NCI-H526 (cell line): ENCODE data around the gene LEKR1.
"Not testable (repeated sequence)": the region's sequence is repeated elsewhere in the genome, so short reads cannot be mapped to it uniquely, and the experiment has no call there.

ENCODE experiments used
- DNase-seq, 2 experiments: peaks; one replicate each; lab custom pipeline; 2025; lab: John Stamatoyannopoulos, UW

Gene LEKR1

DNA sequence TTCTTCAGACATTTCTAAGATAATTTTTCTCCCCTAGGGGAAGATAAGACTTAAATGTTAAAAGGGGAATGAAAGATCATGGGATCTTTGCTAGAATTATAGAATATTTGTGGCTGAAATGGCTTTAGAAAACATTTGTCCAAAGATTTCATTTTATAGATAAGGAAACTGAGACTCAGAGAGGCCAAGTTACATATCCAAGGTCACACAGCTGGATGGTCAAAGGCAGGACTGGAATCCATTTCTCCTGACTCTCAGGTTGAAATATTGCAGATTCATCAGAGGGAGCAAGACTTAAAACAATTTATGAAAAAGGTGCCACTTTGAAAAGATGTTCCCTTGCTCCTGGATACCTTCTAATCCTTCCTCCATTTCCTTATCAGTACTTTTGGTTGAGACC lies 19.5 kb upstream of the LEKR1 start:
- no peak for DNase-seq

GRCh38 chr3:156808025-156808424 lies 18.1 kb upstream of the LEKR1 start:
- no peak for DNase-seq

DNA sequence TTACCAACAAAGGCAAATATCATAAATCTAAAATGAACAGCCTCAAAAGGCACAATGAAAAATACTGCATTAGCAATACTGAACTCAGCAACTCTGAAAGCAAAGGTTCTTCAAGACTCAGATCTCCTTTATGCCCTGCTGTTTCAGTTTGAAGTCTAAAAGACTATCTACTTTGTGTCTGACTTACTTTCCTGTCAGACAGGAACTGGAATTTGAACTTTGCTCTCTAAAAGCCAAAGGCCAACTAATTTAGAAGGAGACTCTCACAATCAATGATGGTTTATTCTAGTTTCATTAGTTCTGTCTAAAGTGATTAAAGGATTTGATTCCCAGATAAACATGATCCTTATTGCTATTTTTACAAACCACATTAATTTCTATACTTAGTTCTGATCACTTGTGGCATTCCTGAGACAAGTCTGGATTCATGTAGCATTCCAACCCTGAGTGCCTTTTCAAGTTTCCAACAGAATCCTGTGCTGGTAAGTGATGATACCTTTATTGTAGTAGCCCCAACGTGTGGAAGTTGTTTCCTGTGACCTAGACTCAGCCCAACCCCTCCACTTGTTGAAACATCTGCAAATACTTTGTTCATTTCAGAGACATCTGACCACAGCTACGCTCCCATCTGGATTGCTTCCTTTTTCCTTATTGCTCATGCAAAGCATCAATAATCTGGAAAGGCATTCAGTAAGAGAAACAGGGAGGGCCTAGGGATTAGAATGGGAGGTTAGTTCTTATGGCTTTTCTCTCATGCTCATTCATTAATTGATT lies 14.9 kb upstream of the LEKR1 start:
- DNase-seq, result no peak

DNA sequence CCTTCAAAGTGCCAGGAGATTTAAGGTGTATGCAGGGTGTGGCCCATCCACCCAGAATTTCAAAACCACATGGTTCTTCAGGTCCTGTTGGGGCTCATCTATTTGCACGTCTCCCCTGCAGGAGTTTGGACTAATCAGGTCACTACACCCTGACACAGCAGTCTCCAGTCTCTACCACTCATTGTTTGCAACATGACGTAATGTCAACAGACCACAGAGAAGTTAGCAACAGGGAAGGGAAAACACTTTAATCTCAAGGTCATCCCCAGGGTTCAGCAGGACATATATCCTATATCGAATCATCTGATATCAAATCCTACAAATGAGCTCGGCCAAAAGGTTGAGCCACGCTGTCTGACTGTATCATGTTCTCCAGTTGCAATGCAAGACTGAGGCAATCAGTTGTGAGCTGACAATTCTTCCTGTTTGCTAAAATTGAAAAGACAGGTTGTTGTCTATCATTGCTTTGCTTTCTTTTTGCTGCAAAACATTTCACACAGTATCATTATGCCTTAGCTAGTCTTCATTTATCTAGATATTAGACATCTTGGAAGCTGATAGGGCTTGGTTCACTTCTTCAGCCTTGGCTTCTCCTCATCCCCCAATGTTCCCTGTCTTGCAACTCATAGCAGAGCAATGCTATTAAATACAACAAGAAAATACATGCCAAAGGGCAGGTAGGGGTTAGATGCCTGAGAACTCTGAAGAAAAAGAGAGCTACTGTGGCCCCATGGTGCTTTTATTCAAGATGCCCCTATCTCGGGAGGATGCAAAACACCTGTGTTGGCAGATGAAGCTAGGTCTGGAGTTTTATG lies 13.4 kb upstream of the LEKR1 start:
- no peak for DNase-seq

DNA sequence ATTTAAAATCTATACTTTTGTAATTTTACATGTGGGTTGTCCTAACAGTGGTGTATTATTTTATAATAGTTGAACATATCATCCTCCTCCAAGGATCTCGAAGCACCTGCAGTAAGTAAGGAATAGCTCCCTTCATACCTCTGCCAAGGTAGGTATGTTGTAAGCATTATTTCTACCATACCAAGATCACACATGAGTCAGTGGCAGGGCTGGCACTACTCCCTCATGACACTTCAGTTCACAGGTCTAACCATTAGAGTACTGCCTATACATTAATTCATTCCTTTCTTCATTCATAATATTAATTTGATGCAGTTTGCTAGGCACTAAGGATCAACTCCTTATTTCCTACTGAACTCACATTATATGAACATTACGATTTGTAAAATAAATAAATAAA lies 11.9 kb upstream of the LEKR1 start:
- DNase-seq, result no peak

DNA sequence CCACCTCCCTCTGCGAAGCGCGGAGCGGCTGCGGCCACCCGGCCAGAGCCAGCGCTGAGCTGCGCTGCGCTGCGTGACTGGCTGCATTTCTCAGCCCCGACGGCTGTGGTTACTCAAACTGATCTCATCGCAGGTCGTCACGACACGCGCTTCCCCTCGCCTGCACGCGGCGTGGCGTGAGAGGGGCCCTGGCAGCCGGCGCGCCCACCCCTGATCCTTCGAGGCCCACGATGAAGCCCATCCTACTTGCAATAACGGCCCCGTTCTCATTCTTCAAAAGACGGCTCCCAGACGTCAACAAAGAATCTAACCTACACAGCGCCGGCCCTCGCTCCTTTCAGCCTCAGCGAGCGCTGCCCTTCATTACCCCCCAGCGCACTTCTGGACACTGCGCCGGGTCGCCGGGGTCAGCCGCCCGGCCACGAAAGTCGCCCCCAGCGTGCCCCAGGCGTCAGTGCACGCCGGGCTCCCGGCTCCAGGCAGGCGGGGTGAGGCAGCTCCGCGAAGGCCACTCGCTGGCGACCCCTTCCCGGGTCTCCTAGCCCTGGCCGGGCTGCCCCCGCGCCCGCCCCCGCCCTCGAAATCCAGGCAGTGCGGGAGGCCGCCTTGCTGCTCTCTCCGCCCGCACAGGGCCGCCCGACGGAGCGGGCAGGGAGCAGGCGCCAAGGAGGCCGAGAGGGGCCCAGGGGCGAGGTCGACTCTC lies 9.9 kb upstream of the LEKR1 start:
- no peak for DNase-seq

DNA sequence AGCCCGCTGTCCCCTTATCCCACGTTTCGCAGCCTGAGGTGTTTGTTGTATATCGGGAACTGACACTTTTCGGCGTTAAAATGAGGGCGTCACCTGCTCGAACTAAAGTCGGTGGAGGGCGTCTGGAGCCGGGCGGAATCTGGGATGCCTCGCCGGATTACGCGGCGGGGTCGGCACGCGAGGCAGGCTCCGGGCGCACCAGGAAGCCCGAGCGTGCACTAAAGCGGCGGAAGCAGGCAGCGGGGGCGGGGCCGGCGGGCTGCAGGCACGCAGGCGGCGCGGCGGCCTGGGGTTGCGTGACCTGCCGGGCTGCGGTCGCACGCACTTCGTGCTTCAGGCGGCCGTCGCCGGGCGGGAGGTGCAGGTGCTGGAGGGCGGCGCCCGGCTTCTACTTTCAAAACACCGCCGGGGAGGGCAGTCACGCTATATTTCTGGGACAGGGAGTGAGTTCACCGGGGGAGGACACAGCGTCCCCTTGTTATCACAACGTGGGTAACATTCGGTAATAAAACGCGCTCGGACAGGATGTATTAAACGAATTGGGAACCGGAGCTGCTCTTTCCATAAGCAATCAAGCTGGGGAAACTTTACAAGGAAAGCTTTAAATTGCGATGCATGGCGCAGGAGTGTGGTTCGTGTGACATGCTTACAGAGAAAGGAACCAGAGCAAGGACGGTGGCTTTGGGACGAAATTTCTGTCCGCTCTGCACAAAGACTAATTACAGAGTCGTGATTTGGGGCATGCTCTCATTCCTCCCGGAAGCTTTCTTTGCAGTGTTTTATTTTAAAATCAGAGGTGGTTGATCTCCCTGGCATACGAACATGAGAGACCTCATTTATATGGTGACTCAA lies 9.1 kb upstream of the LEKR1 start:
- peak; percentile 56 to 84 for DNase-seq

- DNase-seq, result no peak
Observed at GRCh38 chr3:156817646-156818272, 8.4 kb upstream of the LEKR1 start.

DNA sequence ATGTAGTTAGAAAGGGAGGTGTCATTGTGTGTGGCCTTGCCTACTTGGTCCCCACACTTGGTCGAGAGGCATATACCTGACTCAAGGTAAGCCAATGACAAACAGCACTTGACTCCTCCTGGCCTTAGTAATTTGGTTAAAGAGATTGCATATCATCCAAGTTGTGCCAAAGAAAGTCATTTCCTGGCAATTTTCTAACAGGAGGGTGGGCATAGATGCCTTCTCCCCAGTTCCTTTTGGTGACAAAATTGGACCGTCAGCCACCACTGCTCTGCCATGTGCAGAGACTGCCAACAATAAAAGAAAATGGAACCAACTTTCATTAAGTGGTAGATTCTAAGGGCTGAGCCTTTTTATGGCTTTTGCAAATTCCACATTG lies 7.9 kb upstream of the LEKR1 start:
- no peak for DNase-seq

- DNase-seq, result no peak
Observed at GRCh38 chr3:156818890-156819289, 7.3 kb upstream of the LEKR1 start.

GRCh38 chr3:156819842-156820691 lies 6.1 kb upstream of the LEKR1 start:
- DNase-seq, result no peak

- DNase-seq, result no peak
Observed at GRCh38 chr3:156820692-156821080, 5.5 kb upstream of the LEKR1 start.

DNA sequence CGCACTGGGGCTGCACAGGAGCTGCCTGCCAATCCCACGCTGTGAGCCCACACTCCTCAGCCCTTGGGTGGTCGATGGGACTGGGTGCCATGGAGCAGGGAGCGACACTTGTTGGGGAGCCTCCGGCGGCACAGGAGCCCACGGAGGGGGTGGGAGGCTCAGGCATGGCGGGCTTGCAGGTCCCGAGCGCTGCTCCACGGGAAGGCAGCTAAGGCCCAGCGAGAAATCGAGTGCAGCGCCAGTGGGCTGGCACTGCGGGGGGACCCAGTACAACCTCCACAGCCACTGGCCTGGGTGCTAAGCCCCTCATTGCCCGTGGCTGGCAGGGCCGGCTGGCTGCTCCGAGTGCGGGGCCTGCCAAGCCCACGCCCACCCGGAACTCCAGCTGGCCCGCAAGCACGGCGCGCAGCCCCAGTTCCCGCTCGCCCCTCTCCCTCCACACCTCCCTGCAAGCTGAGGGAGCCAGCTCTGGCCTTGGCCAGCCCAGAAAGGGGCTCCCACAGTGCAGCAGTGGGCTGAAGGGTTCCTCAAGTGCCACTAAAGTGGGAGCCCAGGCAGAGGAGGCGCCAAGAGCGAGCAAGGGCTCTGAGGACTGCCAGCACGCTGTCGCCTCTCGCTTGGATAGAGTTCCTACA lies 3.4 kb upstream of the LEKR1 start:
- not testable (repeated sequence) for DNase-seq

DNA sequence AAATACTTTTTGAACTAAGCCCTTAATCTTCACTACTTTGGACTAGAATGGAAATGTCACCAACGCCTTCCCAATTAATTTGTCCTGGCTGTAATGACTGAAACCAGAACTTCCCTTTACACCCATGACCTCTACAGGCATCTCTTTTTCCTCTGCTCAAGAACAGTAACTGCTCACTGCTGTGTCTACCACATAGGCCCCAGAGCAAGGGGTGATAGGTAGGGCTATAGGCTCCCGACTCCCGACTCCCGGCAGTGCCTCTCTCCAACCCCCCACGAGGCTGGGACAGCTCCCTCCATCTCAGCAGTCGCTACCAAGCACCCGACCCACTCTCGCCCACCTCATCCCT lies 384 bp upstream of the LEKR1 start:
- peak in 1 of 2 experiments; percentile 49 for DNase-seq

GRCh38 chr3:156826896-156827882 lies 1.0 kb downstream of the LEKR1 start:
- no peak for DNase-seq

DNA sequence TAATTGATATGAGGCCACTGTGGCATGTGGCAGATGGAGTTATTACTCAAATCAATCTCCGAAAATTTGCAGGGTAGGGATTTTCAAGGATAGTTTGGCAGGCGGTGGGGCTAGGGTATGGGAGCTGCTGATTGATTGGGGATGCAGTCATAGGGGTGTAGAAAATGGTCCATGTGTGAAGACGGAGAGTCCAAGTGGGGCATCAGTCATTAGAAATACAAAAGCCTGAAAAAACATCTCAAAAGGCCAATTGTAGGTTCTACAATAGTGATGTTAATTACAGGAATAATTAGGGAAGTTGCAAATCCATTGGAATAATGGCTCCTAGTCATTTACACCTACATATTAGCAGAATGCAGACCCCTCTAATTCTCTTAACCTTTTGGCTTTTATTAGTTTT lies 4.9 kb downstream of the LEKR1 start:
- no peak for DNase-seq

GRCh38 chr3:156834435-156834834 lies 8.3 kb downstream of the LEKR1 start:
- DNase-seq, result no peak

DNA sequence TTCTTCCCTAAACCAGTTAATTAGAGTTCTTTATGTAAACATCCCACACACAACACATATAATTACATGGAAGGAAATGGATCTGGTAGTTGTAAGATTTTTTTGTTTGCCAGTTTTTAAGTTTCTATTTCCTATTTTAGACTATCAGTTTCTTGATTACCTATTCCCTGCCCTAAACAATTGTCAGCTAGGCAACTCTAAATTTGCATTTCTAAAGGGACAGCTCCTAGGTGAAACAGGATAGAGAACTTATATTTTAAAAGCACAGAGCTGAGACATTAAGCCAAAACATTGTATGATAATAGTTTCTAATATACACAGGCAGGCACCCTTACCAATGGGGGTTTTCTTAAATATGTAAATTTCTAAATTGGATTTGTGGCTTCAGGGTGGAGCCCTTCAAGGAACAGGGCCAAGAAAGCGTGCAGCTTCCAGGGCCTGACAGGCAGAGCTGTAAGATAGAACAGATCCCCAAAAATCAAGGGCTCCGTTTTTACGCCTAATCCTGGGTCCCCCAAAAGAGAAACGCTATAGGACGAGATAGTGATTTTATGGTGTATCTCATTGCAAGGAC lies 8.9 kb downstream of the LEKR1 start:
- DNase-seq, result no peak

DNA sequence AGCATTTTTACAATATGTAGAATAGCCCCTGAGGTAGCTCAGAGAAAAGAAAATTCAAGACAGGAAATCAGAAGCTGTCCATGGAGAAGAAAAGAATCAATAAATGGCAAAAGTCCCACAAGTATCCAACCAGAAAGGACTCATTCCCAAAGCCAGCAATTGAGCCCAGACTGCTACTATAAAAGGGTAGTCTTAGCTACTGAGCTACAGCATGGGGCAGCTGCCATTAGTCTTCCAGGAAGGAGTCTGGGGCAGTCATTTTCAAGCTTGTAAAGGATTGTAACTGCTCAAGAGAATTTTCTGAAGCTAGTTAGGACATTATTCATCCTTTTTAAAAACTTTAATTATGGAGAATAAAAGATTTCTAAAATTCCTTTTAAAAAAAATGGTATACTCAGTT lies 10.5 kb downstream of the LEKR1 start:
- DNase-seq, result no peak
